ENCODE measurements around the gene PRR14.

Gene PRR14

GRCh38 chr16:30650369-30651123, at the start of gene PRR14:
TSS of gene PRR14 (plus strand) at chr16:30650960. CDS start at chr16:30651646, 686 bp downstream.
- in situ Hi-C loops (cut with MboI; ENCODE audit: low sequenced_read_pairs): no loop called here

- in situ Hi-C loops (cut with MboI; ENCODE audit: low sequenced_read_pairs): loop anchor here (10.0 to 25.0 kb wide), 2 partner anchors 157 to 465 kb away; partner anchors contain the start of gene SEPHS2
These were observed 48.8 kb upstream of the PRR14 start for GRCh38 chr16:30601966-30602365.

DNA sequence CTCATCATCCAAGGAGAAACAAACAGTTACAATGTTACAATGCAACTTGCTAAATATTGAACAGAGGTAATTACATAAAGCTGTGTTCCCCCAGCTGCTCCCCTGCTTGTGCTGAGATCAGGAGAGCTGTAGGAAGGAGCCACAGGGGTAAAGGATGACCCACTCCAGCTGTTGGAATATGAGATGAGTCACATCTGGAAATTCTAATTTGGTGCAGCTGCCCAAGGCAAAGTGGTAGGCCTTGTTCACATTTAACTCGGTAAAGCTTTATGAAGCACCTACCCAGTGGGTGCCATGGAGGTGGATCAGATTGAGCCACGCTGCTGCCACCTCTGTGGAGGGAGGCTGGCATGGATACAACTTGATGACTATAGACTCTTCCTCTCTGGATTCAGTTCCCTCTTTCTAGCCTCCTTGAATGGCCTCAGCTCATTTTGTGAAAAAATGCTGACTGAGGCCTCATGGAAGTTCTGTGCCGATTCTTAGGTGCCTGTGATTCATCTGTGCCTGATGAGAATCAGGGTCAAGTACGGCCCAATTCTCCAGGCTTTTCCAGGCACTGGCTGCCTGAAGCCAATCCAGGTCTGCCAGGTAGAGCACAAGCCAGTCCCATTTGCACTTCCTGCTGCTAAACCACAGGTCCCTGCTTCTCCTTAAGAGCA, 48.0 kb upstream of the PRR14 start:
- in situ Hi-C loops (cut with MboI; ENCODE audit: low sequenced_read_pairs): loop anchor here (10.0 to 25.0 kb wide), 2 partner anchors 158 to 465 kb away; partner anchors contain the start of gene SEPHS2

DNA sequence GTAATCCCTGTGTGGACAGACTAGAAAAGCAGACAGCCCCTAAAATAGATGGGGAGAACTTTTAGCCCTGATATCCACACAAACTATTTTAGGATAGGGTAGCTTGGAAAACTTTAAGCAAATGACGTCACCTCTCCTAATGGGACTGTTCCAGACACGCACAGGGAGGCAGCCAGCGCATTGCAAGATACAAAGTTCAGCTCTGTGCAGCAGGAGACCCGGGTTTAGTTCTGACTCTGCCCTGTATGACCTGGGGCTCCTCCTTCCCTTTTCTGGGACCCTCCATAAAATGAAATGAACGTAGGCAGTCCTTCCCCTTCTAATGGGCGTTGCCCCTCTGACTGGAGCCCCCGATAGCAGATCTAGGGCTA, 46.8 kb upstream of the PRR14 start:
- in situ Hi-C loops (cut with MboI; ENCODE audit: low sequenced_read_pairs): loop anchor here (10.0 to 25.0 kb wide), 2 partner anchors 159 to 467 kb away; partner anchors contain the start of gene SEPHS2

- in situ Hi-C loops (cut with MboI; ENCODE audit: low sequenced_read_pairs): loop anchor here (10.0 to 25.0 kb wide), 2 partner anchors 160 to 467 kb away; partner anchors contain the start of gene SEPHS2
These were observed 46.3 kb upstream of the PRR14 start for GRCh38 chr16:30604316-30604947.

- in situ Hi-C loops (cut with MboI; ENCODE audit: low sequenced_read_pairs): loop anchor here (10.0 to 25.0 kb wide), 2 partner anchors 160 to 468 kb away; partner anchors contain the start of gene SEPHS2
These were observed 45.6 kb upstream of the PRR14 start for GRCh38 chr16:30605158-30605557.

DNA sequence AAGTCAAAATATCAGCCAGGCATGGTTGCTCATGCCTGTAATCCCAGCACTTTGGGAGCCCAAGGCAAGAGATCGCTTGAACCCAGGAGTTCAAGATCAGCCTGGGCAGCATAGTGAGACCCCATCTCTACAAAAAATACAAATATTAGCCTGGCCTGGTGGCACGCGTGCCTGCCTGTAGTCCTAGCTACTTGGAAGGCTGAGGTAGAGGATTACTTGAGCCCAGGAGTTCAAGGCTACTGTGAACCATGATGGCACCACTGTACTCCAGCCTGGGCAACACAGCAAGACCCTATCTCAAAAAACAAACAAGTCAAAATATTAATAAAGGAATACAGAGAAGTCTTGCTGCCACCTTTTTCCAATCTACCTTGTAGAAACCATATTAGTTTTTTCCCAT, 44.8 kb upstream of the PRR14 start:
- in situ Hi-C loops (cut with MboI; ENCODE audit: low sequenced_read_pairs): loop anchor here (10.0 to 25.0 kb wide), 2 partner anchors 161 to 469 kb away; partner anchors contain the start of gene SEPHS2

GRCh38 chr16:30609002-30609925, 41.5 kb upstream of the PRR14 start:
- in situ Hi-C loops (cut with MboI; ENCODE audit: low sequenced_read_pairs): loop anchor here (10.0 to 25.0 kb wide), 2 partner anchors 164 to 472 kb away; partner anchors contain the start of gene SEPHS2

DNA sequence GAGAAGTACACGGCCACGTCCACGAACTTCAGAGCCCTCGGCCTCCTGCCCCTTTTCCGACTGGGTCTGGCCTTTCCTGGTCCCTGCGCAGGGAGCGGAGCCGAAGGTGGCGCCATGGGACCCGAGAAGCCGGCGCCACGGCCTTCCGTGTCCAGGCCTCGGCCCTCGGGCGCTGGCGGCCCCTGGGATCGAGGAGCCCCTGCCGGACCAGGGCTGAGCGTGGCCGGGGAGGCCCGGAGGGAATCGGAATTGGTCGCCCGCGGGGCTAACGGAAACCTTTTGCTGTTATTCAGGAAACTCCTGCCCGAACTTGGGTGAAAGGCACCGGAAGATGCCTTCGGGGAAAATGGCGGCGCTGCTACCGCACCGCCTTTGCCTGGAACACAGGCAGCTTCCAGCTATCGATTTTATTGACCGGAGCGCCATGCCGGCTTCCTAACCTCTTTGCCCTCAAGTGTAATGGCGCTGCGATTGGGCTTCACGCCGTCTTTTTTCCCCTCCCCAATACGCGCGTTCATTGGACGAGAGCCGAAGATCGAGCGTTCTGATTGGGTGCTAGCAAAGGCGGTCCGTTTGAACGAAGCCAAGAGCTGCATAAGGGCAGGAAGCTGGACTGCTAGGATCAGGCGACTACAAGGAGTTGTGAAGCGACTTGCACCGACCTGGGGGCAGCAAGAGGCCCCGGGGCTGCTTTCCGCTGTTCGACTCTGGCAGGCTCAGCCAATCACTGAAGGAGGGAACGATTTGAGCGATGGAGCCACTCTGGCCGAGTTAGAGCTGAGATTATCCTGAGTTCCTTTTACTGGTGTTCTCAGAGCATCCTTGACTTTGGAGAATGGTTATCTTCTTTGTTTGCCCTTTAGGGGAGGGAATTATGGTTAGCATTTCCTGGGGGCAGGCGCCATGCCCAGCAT, 40.6 kb upstream of the PRR14 start, which contains the start of gene ZNF689:
TSS of gene ZNF689 (minus strand) at position 464 of the 914 bp plus-strand sequence. CDS start at position 116, 348 bp downstream.
- in situ Hi-C loops (cut with MboI; ENCODE audit: low sequenced_read_pairs): loop anchor here (10.0 to 25.0 kb wide), 2 partner anchors 165 to 473 kb away; partner anchors contain the start of gene SEPHS2

GRCh38 chr16:30615358-30616091, 35.2 kb upstream of the PRR14 start:
- in situ Hi-C loops (cut with MboI; ENCODE audit: low sequenced_read_pairs): loop anchor here (25.0 kb wide), 1 partner anchor 478 kb away; no protein-coding TSS in a partner anchor

DNA sequence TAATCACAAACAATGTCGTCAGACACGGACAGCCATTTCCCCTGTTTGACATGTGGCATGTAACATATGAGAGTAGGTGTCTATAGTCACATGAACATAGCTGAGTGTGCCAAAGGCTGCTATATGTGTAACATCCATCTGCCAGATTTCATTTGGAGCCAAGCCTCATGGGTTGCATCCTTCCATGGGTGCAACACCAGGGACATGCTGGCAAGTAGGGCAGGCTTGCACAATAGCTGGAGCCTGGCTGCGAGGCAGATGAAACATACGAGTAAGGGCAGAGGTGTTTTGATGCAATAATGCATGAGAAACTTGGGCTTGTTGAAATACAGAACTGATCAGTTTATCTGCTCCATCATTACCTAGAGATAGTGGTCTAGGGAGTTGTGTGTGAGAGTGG, 31.6 kb upstream of the PRR14 start:
- in situ Hi-C loops (cut with MboI; ENCODE audit: low sequenced_read_pairs): loop anchor here (25.0 kb wide), 1 partner anchor 482 kb away; no protein-coding TSS in a partner anchor

DNA sequence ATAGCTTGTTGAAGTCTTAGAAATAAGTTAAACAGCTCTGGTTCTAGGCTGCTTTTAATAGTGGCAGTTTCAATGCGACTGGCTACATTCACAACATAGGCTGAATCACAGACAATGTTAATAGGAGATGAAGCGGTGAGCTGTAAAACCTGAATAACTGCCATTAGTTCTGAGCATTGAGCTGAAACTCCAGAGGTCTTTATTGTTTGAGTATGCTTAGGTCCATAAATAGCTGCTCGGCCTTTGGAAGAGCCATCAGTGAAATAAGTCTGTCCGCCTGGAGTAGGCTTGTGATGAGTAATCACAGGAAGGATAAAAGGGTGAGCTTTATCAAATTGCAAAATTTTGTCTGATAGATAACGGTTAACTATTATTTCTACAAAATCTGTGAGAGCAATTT, 31.1 kb upstream of the PRR14 start:
- in situ Hi-C loops (cut with MboI; ENCODE audit: low sequenced_read_pairs): loop anchor here (25.0 kb wide), 1 partner anchor 482 kb away; no protein-coding TSS in a partner anchor

GRCh38 chr16:30620169-30620568, 30.6 kb upstream of the PRR14 start:
- in situ Hi-C loops (cut with MboI; ENCODE audit: low sequenced_read_pairs): loop anchor here (25.0 kb wide), 1 partner anchor 483 kb away; no protein-coding TSS in a partner anchor

DNA sequence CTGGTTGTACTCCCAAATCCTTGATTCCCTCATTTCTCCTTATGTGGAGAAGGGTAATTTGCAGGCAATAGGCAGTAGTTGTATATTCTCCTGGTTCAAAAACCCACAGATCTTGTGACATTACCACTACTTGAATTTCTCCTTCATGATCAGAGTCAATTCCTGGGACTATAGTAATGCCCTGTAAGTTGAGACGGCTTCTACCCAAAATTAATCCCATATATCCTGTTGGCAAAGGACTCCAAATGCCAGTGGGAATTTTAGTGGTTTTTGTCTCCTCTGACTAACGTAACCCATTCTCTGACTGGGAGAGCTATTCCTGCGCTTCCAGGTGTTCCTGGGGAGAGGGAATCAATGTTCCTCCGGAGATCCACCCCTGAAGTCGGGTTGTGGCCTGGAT, 29.0 kb upstream of the PRR14 start:
- in situ Hi-C loops (cut with MboI; ENCODE audit: low sequenced_read_pairs): loop anchor here (25.0 kb wide), 1 partner anchor 484 kb away; no protein-coding TSS in a partner anchor

DNA sequence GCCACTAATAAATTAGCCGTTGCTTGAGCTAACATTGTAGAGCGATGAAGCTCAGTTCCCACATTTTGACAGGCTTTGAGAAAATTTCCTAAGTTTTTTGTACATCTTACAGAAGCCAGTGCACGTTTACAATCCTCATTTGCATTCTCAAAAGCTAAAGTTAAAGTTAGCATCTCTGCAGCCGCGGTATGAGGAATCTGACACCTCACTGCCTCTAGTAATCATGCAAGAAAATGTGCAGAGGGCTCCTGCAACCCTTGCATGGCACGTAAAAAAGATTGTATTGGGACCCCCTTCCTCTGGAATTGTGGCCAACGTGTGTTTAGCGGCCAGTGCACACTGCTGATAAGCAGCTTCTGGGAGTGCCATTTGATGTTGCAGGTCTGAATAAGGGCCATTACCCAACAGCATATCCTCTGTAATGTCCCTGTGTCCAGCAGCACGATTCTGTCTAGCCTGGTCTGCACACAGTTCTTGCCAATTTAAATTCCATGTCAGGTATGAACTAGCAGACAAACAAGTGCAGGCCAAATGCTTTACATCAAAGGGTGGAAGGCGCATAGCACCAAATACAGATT, 28.2 kb upstream of the PRR14 start:
- in situ Hi-C loops (cut with MboI; ENCODE audit: low sequenced_read_pairs): loop anchor here (25.0 kb wide), 1 partner anchor 485 kb away; no protein-coding TSS in a partner anchor

- in situ Hi-C loops (cut with MboI; ENCODE audit: low sequenced_read_pairs): loop anchor here (25.0 kb wide), 1 partner anchor 486 kb away; no protein-coding TSS in a partner anchor
These were observed 27.1 kb upstream of the PRR14 start for GRCh38 chr16:30623536-30624283.

GRCh38 chr16:30626236-30626635, 24.5 kb upstream of the PRR14 start:
- in situ Hi-C loops (cut with MboI; ENCODE audit: low sequenced_read_pairs): no loop called here
